ENCODE measurements around the gene NLN.

DNA sequence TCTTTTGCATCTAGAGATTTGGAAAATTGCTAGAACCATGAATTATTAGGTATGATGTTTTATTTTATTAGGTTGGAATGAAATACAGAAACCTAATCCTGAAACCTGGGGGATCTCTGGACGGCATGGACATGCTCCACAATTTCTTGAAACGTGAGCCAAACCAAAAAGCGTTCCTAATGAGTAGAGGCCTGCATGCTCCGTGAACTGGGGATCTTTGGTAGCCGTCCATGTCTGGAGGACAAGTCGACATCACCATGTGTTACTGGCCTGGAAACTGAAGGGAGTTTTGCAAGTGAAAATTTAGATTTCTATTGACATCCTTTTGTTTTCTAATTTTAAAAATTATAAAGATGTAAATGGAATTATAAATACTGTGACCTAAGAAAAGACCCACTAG, 100.7 kb downstream of the NLN start:
- TF ChIP-seq CTCF (IDR thresholded peaks at IDR 0.05) (no peak), POLR2A (IDR thresholded peaks at IDR 0.05) (no peak), POLR2AphosphoS5 (IDR thresholded peaks at IDR 0.05) (no peak), EP300 (IDR thresholded peaks at IDR 0.05; ENCODE audit: low read depth) (no peak)
